Liver (tissue), 3 donors: ENCODE results near the gene CENPL.

Experiments
- CTCF ChIP-seq: fragments of 150-350 bp; IDR thresholded peaks from 2 replicates; pipeline ENCODE4 v1.5.1; 2017; ENCODE audit warnings: improper control_type of control experiment, low read depth, low read length; ENCODE audit not compliant: missing input control
- FOXA1 ChIP-seq: IDR thresholded peaks from 2 replicates; pipeline ENCODE4 v1.6.1; 2016; ENCODE audit warnings: antibody characterized with exemption
- GABPA ChIP-seq, 2 donors: IDR thresholded peaks in 1 of 2; conservative IDR thresholded peaks in 1 of 2; 2 replicates each; pipeline ENCODE4 v1.6.1; 2016; ENCODE audit warnings: antibody characterized with exemption in 2 of 2, mild to moderate bottlenecking in 1 of 2, moderate library complexity in 1 of 2
- HNF4A ChIP-seq, 2 donors: conservative IDR thresholded peaks; 2 replicates each; pipeline ENCODE4 v1.6.1; 2016; ENCODE audit warnings: antibody characterized with exemption in 2 of 2, mild to moderate bottlenecking in 2 of 2
- JUND ChIP-seq, 2 donors: IDR thresholded peaks; 2 replicates each; pipeline ENCODE4 v1.6.1; 2016; ENCODE audit warnings: antibody characterized with exemption in 2 of 2
- MAX ChIP-seq: IDR thresholded peaks from 2 replicates; pipeline ENCODE4 v1.6.1; 2016; ENCODE audit warnings: antibody characterized with exemption
- TAF1 ChIP-seq: conservative IDR thresholded peaks from 2 replicates; pipeline ENCODE4 v1.6.1; 2016; ENCODE audit warnings: antibody characterized with exemption, mild to moderate bottlenecking
- YY1 ChIP-seq: IDR thresholded peaks from 2 replicates; pipeline ENCODE4 v1.6.1; 2016; ENCODE audit warnings: antibody characterized with exemption, mild to moderate bottlenecking
- ZBTB33 ChIP-seq: IDR thresholded peaks from 2 replicates; pipeline ENCODE4 v1.6.1; 2016; ENCODE audit warnings: antibody characterized with exemption
- TF ChIP-seq, protein P1 (sequence below): IDR thresholded peaks from 2 replicates; pipeline ENCODE4 v1.6.1; 2016; ENCODE audit warnings: antibody characterized with exemption, mild to moderate bottlenecking
- TF ChIP-seq, protein P2 (sequence below): IDR thresholded peaks from 2 replicates; pipeline ENCODE4 v1.6.1; 2016; ENCODE audit warnings: antibody characterized with exemption
- donor health status: healthy.
- donor health status: healthy.

DNA sequence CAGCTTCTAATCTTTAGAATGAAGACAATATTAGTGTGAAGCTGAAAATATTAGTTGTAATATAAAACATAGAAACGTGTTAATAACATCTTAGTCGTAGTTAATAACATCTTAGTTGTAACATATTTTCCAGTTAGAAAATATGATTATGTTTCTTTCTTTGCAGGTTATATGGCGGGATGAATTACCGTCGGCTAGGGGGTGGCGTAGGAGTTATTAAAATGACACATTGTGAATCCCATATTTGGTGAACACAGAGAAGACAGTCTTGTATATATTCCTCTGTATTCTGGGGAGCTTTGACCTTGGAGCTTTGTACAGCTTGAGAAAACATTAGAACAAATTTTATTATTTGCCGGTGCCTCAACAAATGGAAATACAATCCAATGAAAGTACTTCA is 39.7 kb downstream of the CENPL start:
- TF ChIP-seq, protein P1, sequence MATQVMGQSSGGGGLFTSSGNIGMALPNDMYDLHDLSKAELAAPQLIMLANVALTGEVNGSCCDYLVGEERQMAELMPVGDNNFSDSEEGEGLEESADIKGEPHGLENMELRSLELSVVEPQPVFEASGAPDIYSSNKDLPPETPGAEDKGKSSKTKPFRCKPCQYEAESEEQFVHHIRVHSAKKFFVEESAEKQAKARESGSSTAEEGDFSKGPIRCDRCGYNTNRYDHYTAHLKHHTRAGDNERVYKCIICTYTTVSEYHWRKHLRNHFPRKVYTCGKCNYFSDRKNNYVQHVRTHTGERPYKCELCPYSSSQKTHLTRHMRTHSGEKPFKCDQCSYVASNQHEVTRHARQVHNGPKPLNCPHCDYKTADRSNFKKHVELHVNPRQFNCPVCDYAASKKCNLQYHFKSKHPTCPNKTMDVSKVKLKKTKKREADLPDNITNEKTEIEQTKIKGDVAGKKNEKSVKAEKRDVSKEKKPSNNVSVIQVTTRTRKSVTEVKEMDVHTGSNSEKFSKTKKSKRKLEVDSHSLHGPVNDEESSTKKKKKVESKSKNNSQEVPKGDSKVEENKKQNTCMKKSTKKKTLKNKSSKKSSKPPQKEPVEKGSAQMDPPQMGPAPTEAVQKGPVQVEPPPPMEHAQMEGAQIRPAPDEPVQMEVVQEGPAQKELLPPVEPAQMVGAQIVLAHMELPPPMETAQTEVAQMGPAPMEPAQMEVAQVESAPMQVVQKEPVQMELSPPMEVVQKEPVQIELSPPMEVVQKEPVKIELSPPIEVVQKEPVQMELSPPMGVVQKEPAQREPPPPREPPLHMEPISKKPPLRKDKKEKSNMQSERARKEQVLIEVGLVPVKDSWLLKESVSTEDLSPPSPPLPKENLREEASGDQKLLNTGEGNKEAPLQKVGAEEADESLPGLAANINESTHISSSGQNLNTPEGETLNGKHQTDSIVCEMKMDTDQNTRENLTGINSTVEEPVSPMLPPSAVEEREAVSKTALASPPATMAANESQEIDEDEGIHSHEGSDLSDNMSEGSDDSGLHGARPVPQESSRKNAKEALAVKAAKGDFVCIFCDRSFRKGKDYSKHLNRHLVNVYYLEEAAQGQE, result no peak
- TF ChIP-seq CTCF, result no peak
- TF ChIP-seq TAF1, result no peak
- TF ChIP-seq GABPA (IDR thresholded peaks at IDR 0.05 in 1 of 2, conservative IDR thresholded peaks at IDR 0.05 in 1 of 2), result no peak
- TF ChIP-seq, protein P2, sequence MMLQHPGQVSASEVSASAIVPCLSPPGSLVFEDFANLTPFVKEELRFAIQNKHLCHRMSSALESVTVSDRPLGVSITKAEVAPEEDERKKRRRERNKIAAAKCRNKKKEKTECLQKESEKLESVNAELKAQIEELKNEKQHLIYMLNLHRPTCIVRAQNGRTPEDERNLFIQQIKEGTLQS, result no peak
- no peak for TF ChIP-seq YY1
- TF ChIP-seq JUND (IDR thresholded peaks at IDR 0.05), result no peak
- TF ChIP-seq MAX, result no peak
- no peak for TF ChIP-seq HNF4A (conservative IDR thresholded peaks at IDR 0.05)
- no peak for TF ChIP-seq ZBTB33
- no peak for TF ChIP-seq FOXA1
